Left lung (tissue), 10 donors: Measurements from ENCODE around the gene HTRA1. TPM values are rescaled to one million over a fixed set of nuclear protein-coding genes. Genes with fewer than 3 reads are reported as not detected.

Experiments
- ATAC-seq: fragments of 200-7000 bp; cut with Tn5 transposase; one replicate; pipeline ENCODE4 v1.9.1; 2020; ENCODE audit warnings: moderate library complexity
- DNase-seq, 4 donors: peaks; one replicate each; pipeline ENCODE4 v3.0.0-alpha.2; 2013 to 2020
- H3K27ac ChIP-seq, 2 donors: fragments of 200-600 bp; sonication (generic) in 1 of 2; one replicate each; pipeline versions ENCODE4 v1.5.0 to v1.8.0; 2020 to 2021
- H3K27me3 ChIP-seq, 2 donors: fragments of 200-600 bp; sonication (generic) in 1 of 2; one replicate each; pipeline versions ENCODE4 v1.5.0 to v1.8.0; 2020 to 2021
- H3K36me3 ChIP-seq, 2 donors: fragments of 200-600 bp; sonication (generic) in 1 of 2; one replicate each; pipeline versions ENCODE4 v1.5.0 to v1.8.0; 2020 to 2021
- H3K4me1 ChIP-seq, 2 donors: fragments of 200-600 bp; one replicate each; pipeline ENCODE4 v1.8.0; 2021
- H3K4me3 ChIP-seq, 2 donors: fragments of 200-600 bp; sonication (generic) in 1 of 2; one replicate each; pipeline versions ENCODE4 v1.5.0 to v1.8.0; 2020 to 2021; ENCODE audit warnings: mild to moderate bottlenecking in 1 of 2
- H3K9me3 ChIP-seq, 2 donors: fragments of 200-600 bp; sonication (generic) in 1 of 2; one replicate each; pipeline versions ENCODE4 v1.5.0 to v1.8.0; 2020 to 2021
- CTCF ChIP-seq, 2 donors: fragments of 200-600 bp; sonication (generic) in 1 of 2; IDR thresholded peaks; one replicate each; pipeline versions ENCODE4 v1.5.0 to v1.8.0; 2021; ENCODE audit warnings: antibody characterized with exemption in 2 of 2
- intact Hi-C, 2 donors: fragments of 100-400 bp; cut with DNase I; formaldehyde crosslinking; loops; one replicate each; pipeline versions ENCODE4 v1.11.2 to v1.14.2; 2022
- polyA plus RNA-seq, 6 donors: library from polyadenylated mRNA; unstranded; fragments of 120-200 nt; gene quantifications; one replicate each; pipeline ENCODE4 v1.2.1, GENCODE V29; 2013; ENCODE audit not compliant: insufficient read length in 6 of 6
- total RNA-seq, 2 donors: library from RNA; stranded (reverse); fragmentation: NEBNext Ultra II Directional; extraction: Animal tissue kit (Norgen Biotek cat#: 25700); gene quantifications; one replicate each; pipeline ENCODE4 v1.2.1, GENCODE V29; 2021
- donor health status: DM: no; HTN: yes; CAD: no.
- donor health status: DM: no; HTN: no; CAD: no.

The HTRA1 gene
- total and polyA plus RNA-seq, 8 donors: 51.3 to 124 (median 73.0) TPM

GRCh38 chr10:122450353-122450990, 10.9 kb upstream of the HTRA1 start:
- intact Hi-C loops: no loop called here
- no peaks in the 10 kb centered on the region for H3K36me3 ChIP-seq
- H3K27me3 ChIP-seq: no peaks in the 10 kb centered on the region
- H3K4me3 ChIP-seq: no peak overlapping the region
- no peaks in the 10 kb centered on the region for H3K4me1 ChIP-seq
- ATAC-seq (no peak), DNase-seq (no peak)
- no peak overlapping the region for H3K27ac ChIP-seq
- H3K9me3 ChIP-seq: no peaks in the 10 kb centered on the region
- no peak for TF ChIP-seq CTCF (IDR thresholded peaks at IDR 0.05)

GRCh38 chr10:122454071-122454470, 7.3 kb upstream of the HTRA1 start:
- intact Hi-C loops: no loop called here
- ATAC-seq (no peak), DNase-seq (no peak)
- H3K27ac ChIP-seq: no peak overlapping the region
- no peaks in the 10 kb centered on the region for H3K9me3 ChIP-seq
- TF ChIP-seq CTCF (IDR thresholded peaks at IDR 0.05): no peak
- no peaks in the 10 kb centered on the region for H3K4me1 ChIP-seq
- H3K27me3 ChIP-seq: peaks cover 0 to 21% of the 10 kb centered on the region in 2 donors
- no peaks in the 10 kb centered on the region for H3K36me3 ChIP-seq
- H3K4me3 ChIP-seq: no peak overlapping the region

GRCh38 chr10:122454603-122455080, 6.7 kb upstream of the HTRA1 start, which contains the start of gene ARMS2:
Gene ARMS2 (plus strand): TSS chr10:122454653. CDS start chr10:122454728, 75 bp downstream.
- intact Hi-C loops: no loop called here

GRCh38 chr10:122455376-122456079, 5.8 kb upstream of the HTRA1 start:
- intact Hi-C loops: no loop called here
- H3K36me3 ChIP-seq: no peaks in the 10 kb centered on the region
- no peak for TF ChIP-seq CTCF (IDR thresholded peaks at IDR 0.05)
- H3K9me3 ChIP-seq: no peaks in the 10 kb centered on the region
- H3K4me3 ChIP-seq: no peak overlapping the region
- H3K4me1 ChIP-seq: peaks cover 0 to 4% of the 10 kb centered on the region in 2 donors
- no peak for DNase-seq
- ATAC-seq: no peak
- H3K27me3 ChIP-seq: peaks cover 0 to 36% of the 10 kb centered on the region in 2 donors
- H3K27ac ChIP-seq: no peak overlapping the region

More at GRCh38 chr10:122454603-122455080, 6.7 kb upstream of the HTRA1 start, which contains the start of gene ARMS2:
- H3K36me3 ChIP-seq: no peaks in the 10 kb centered on the region
- no peak for TF ChIP-seq CTCF (IDR thresholded peaks at IDR 0.05)
- H3K9me3 ChIP-seq: no peaks in the 10 kb centered on the region
- no peak within 1 kb of the TSS for H3K27ac ChIP-seq
- no peak within 1 kb of the TSS for H3K4me3 ChIP-seq
- no peaks in the 10 kb centered on the region for H3K4me1 ChIP-seq
- H3K27me3 ChIP-seq: peaks cover 0 to 27% of the 10 kb centered on the region in 2 donors
- ATAC-seq: no peak
- DNase-seq: no peak

- peaks cover 0 to 59% of the 10 kb centered on the region in 2 donors for H3K27me3 ChIP-seq
- no peaks in the 10 kb centered on the region for H3K9me3 ChIP-seq
- ATAC-seq (no peak), DNase-seq (no peak)
- intact Hi-C loops: no loop called here
- TF ChIP-seq CTCF (IDR thresholded peaks at IDR 0.05): no peak
- no peak overlapping the region for H3K27ac ChIP-seq
- peaks cover 0 to 20% of the 10 kb centered on the region in 2 donors for H3K4me1 ChIP-seq
- H3K4me3 ChIP-seq: no peak overlapping the region
- no peaks in the 10 kb centered on the region for H3K36me3 ChIP-seq
These were observed 3.4 kb upstream of the HTRA1 start for GRCh38 chr10:122457934-122458333.
